Measurements from ENCODE around the gene ATP7A. TPM values are rescaled to one million over a fixed set of nuclear protein-coding genes. Genes with fewer than 3 reads are reported as not detected.
"Not testable (repeated sequence)": the region's sequence is repeated elsewhere in the genome, so short reads cannot be mapped to it uniquely, and the experiment has no call there.

ATP7A gene
- total and polyA plus RNA-seq, 5 donors = 1.6 to 11.5 (median 7.3) TPM

GRCh38 chrX:77917294-77917933 is 6.9 kb downstream of the ATP7A start:
- DNase-seq (no peak), ATAC-seq (no peak)
- WGBS = 52% methylated on average over 2 of the region's 2 CpGs
- Histone ChIP-seq H3K27ac (ENCODE audit: low read length) (no peak overlapping the region), H3K9me3 (ENCODE audit: control insufficient read depth, low read length) (no peaks in the 10 kb centered on the region), H3K4me1 (ENCODE audit: control insufficient read depth, insufficient read depth, low read length) (no peaks in the 10 kb centered on the region), H3K27me3 (ENCODE audit: control insufficient read depth, insufficient read depth) (no peaks in the 10 kb centered on the region), H3K4me3 (ENCODE audit: low read length) (no peak overlapping the region)
- intact Hi-C loops (cut with DNase I) = loop anchor here in 1 of 4 donors (10.0 kb wide), 1 partner anchor 107 kb away; no protein-coding TSS in a partner anchor

GRCh38 chrX:77918568-77918967 is 8.1 kb downstream of the ATP7A start:
- H3K27me3 ChIP-seq (ENCODE audit: control insufficient read depth, insufficient read depth) = no peaks in the 10 kb centered on the region
- no peak overlapping the region for H3K4me3 ChIP-seq (ENCODE audit: low read length)
- H3K9me3 ChIP-seq (ENCODE audit: control insufficient read depth, low read length) = no peaks in the 10 kb centered on the region
- no peaks in the 10 kb centered on the region for H3K4me1 ChIP-seq (ENCODE audit: control insufficient read depth, insufficient read depth, low read length)
- DNase-seq = no peak
- 50% methylated on average over 3 of the region's 3 CpGs for WGBS
- ATAC-seq = no peak
- intact Hi-C loops (cut with DNase I) = loop anchor here in 1 of 4 donors (10.0 kb wide), 1 partner anchor 106 kb away; no protein-coding TSS in a partner anchor
- H3K27ac ChIP-seq (ENCODE audit: low read length) = no peak overlapping the region

DNA sequence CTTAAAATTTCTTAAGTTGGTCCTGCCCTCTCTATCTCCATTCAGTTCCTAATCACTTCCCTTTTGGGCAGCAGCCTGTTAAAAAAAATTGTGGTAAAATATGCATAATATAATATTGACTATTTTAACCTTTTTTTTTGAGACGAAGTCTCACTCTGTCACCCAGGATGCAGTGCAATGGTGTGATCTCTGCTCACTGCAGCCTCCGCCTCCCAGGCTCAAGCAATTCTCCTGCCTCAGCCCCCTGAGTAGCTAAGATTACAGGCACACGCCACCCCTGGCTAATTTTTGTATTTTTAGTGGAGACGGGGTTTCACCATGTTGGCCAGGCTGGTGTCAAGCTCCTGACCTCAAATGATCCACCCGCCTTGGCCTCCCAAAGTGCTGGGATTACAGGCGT is 8.9 kb downstream of the ATP7A start:
- WGBS = 79% methylated on average over 6 of the region's 6 CpGs
- H3K9me3 ChIP-seq (ENCODE audit: control insufficient read depth, low read length); H3K4me1 ChIP-seq (ENCODE audit: control insufficient read depth, insufficient read depth, low read length); H3K27ac ChIP-seq (ENCODE audit: low read length); H3K4me3 ChIP-seq (ENCODE audit: low read length); ATAC-seq; DNase-seq; H3K27me3 ChIP-seq (ENCODE audit: control insufficient read depth, insufficient read depth): not testable (repeated sequence)
- intact Hi-C loops (cut with DNase I) = loop anchor here in 1 of 4 donors (10.0 kb wide), 1 partner anchor 105 kb away; no protein-coding TSS in a partner anchor

DNA sequence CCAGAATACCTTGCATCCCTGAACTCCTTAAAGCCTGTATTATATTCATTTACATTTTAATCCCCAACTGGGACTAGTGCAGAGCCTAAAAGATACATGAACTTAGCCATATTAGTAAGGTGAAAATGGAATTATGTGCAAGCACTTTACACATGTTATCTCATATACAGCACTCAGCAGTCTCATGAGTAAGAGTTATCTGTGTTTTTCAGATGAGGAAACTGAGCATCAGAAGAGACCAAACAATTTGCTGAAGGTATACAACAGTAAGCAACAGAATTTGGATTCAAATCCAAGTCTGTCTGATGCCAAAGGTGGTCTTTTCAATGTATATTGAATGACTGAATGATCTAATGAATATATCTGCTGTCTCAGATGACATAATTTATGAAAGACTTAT is 12.3 kb downstream of the ATP7A start:
- intact Hi-C loops (cut with DNase I) = no loop called here
- H3K27me3 ChIP-seq (ENCODE audit: control insufficient read depth, insufficient read depth) = no peaks in the 10 kb centered on the region
- H3K4me1 ChIP-seq (ENCODE audit: control insufficient read depth, insufficient read depth, low read length) = no peaks in the 10 kb centered on the region
- no peak overlapping the region for H3K27ac ChIP-seq (ENCODE audit: low read length)
- no peak for DNase-seq
- no peaks in the 10 kb centered on the region for H3K9me3 ChIP-seq (ENCODE audit: control insufficient read depth, low read length)
- no peak overlapping the region for H3K4me3 ChIP-seq (ENCODE audit: low read length)
- no peak for ATAC-seq

- no peak overlapping the region for H3K4me3 ChIP-seq (ENCODE audit: low read length)
- no peak overlapping the region for H3K27ac ChIP-seq (ENCODE audit: low read length)
- DNase-seq (no peak), ATAC-seq (no peak)
- H3K9me3 ChIP-seq (ENCODE audit: control insufficient read depth, low read length) = no peaks in the 10 kb centered on the region
- intact Hi-C loops (cut with DNase I) = no loop called here
- WGBS = 92% methylated on average over 8 of the region's 8 CpGs
- H3K4me1 ChIP-seq (ENCODE audit: control insufficient read depth, insufficient read depth, low read length) = no peaks in the 10 kb centered on the region
- H3K27me3 ChIP-seq (ENCODE audit: control insufficient read depth, insufficient read depth) = no peaks in the 10 kb centered on the region
These were observed 13.9 kb downstream of the ATP7A start for GRCh38 chrX:77924320-77924859.

DNA sequence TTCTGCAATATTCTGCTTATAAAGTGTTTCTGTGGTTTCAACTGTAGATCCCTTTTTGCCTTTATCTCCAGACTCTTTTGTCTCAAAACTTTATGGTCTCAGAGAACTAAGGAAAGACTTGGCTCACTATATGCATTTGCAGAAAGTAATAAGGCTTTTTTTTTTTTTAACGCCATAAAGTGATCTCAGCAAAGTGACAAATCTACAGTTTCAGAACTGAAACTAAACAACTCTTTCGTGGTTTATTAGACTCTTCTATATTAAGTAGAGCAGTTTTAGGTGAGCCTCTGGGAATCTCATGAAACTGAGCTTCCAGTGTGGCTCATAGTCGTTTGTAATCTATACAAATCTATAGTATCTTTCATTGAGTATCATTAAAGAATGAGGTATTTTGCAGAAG is 15.3 kb downstream of the ATP7A start:
- Histone ChIP-seq H3K27ac (ENCODE audit: low read length) (no peak overlapping the region), H3K9me3 (ENCODE audit: control insufficient read depth, low read length) (no peaks in the 10 kb centered on the region), H3K4me3 (ENCODE audit: low read length) (no peak overlapping the region), H3K27me3 (ENCODE audit: control insufficient read depth, insufficient read depth) (no peaks in the 10 kb centered on the region), H3K4me1 (ENCODE audit: control insufficient read depth, insufficient read depth, low read length) (no peaks in the 10 kb centered on the region)
- intact Hi-C loops (cut with DNase I) = no loop called here
- DNase-seq (no peak), ATAC-seq (no peak)
- 35% methylated on average over 3 of the region's 3 CpGs for WGBS

DNA sequence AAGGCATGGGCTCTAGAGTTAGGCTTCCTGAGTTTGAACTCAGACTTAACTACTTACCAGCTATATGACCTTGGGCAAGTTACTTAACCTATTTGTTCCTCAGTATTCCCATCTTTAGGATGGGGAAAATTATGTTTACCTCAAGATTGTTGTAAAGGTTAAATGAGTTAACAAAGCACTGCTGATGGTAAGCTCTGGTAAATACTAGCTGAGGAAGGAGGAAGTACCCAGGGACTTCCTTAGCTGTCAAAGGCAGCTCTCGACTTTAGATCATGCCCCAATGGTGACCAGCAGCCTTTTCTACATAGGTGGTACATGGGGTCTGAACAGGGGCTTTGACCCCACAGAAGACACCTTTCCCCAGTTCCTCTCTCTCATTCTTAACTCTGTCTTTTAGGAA is 20.1 kb downstream of the ATP7A start:
- H3K27me3 ChIP-seq (ENCODE audit: control insufficient read depth, insufficient read depth) = no peaks in the 10 kb centered on the region
- no peak overlapping the region for H3K4me3 ChIP-seq (ENCODE audit: low read length)
- no peaks in the 10 kb centered on the region for H3K4me1 ChIP-seq (ENCODE audit: control insufficient read depth, insufficient read depth, low read length)
- H3K27ac ChIP-seq (ENCODE audit: low read length) = no peak overlapping the region
- H3K9me3 ChIP-seq (ENCODE audit: control insufficient read depth, low read length) = no peaks in the 10 kb centered on the region
- DNase-seq (no peak), ATAC-seq (no peak)
- intact Hi-C loops (cut with DNase I) = no loop called here
- 76% methylated on average over 1 of the region's 1 CpG for WGBS

DNA sequence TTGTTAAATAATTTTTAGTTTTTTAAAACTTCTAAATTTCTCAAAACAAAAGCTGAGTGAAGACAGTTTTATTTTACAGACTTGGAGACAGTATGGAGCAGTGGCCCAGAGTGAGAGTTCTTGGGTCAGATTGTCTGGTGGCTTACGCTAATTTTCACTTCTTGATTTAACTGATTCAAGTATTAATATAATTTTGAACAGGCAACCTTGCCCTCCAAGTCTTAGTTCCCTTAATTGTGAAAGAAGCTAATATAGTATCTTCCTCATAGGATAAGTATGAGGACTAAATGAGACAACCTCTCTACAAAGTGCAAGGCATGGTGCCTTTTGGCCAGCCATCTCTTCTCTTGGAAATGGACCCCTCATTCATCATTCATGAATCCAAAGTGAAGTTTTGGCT is 25.4 kb downstream of the ATP7A start:
- ATAC-seq = no peak
- no peak overlapping the region for H3K27ac ChIP-seq (ENCODE audit: low read length)
- H3K9me3 ChIP-seq (ENCODE audit: control insufficient read depth, low read length) = no peaks in the 10 kb centered on the region
- no peak overlapping the region for H3K4me3 ChIP-seq (ENCODE audit: low read length)
- intact Hi-C loops (cut with DNase I) = no loop called here
- no peaks in the 10 kb centered on the region for H3K4me1 ChIP-seq (ENCODE audit: control insufficient read depth, insufficient read depth, low read length)
- no peak for DNase-seq
- H3K27me3 ChIP-seq (ENCODE audit: control insufficient read depth, insufficient read depth) = no peaks in the 10 kb centered on the region
- 83% methylated on average over 1 of the region's 1 CpG for WGBS

GRCh38 chrX:77936299-77936698 is 25.8 kb downstream of the ATP7A start:
- Histone ChIP-seq H3K4me1 (ENCODE audit: control insufficient read depth, insufficient read depth, low read length) (no peaks in the 10 kb centered on the region), H3K27ac (ENCODE audit: low read length) (no peak overlapping the region), H3K9me3 (ENCODE audit: control insufficient read depth, low read length) (no peaks in the 10 kb centered on the region), H3K4me3 (ENCODE audit: low read length) (no peak overlapping the region), H3K27me3 (ENCODE audit: control insufficient read depth, insufficient read depth) (no peaks in the 10 kb centered on the region)
- intact Hi-C loops (cut with DNase I) = no loop called here
- no peak for DNase-seq
- no peak for ATAC-seq

- no peak overlapping the region for H3K27ac ChIP-seq (ENCODE audit: low read length)
- H3K27me3 ChIP-seq (ENCODE audit: control insufficient read depth, insufficient read depth) = no peaks in the 10 kb centered on the region
- no peaks in the 10 kb centered on the region for H3K9me3 ChIP-seq (ENCODE audit: control insufficient read depth, low read length)
- no peak overlapping the region for H3K4me3 ChIP-seq (ENCODE audit: low read length)
- no peaks in the 10 kb centered on the region for H3K4me1 ChIP-seq (ENCODE audit: control insufficient read depth, insufficient read depth, low read length)
- 62% methylated on average over 3 of the region's 3 CpGs for WGBS
- intact Hi-C loops (cut with DNase I) = no loop called here
- ATAC-seq (no peak), DNase-seq (no peak)
These were observed 26.8 kb downstream of the ATP7A start for GRCh38 chrX:77937291-77937690.

- H3K4me1 ChIP-seq (ENCODE audit: control insufficient read depth, insufficient read depth, low read length) = no peaks in the 10 kb centered on the region
- H3K4me3 ChIP-seq (ENCODE audit: low read length) = no peak overlapping the region
- intact Hi-C loops (cut with DNase I) = no loop called here
- 83% methylated on average over 4 of the region's 4 CpGs for WGBS
- no peak for ATAC-seq
- H3K27me3 ChIP-seq (ENCODE audit: control insufficient read depth, insufficient read depth) = no peaks in the 10 kb centered on the region
- no peak for DNase-seq
- H3K9me3 ChIP-seq (ENCODE audit: control insufficient read depth, low read length) = no peaks in the 10 kb centered on the region
- H3K27ac ChIP-seq (ENCODE audit: low read length) = no peak overlapping the region
These were observed 27.7 kb downstream of the ATP7A start for GRCh38 chrX:77938083-77938680.
